GM21825 (cell line): ENCODE measurements around the gene INPP1.

Source experiments
- ATAC-seq: cut with Tn5 transposase; IDR thresholded peaks from one replicate; pipeline ENCODE4 v1.9.1; 2021; ENCODE audit warnings: mild to moderate bottlenecking, moderate library complexity; ENCODE audit not compliant: unreplicated experiment

Gene INPP1

DNA sequence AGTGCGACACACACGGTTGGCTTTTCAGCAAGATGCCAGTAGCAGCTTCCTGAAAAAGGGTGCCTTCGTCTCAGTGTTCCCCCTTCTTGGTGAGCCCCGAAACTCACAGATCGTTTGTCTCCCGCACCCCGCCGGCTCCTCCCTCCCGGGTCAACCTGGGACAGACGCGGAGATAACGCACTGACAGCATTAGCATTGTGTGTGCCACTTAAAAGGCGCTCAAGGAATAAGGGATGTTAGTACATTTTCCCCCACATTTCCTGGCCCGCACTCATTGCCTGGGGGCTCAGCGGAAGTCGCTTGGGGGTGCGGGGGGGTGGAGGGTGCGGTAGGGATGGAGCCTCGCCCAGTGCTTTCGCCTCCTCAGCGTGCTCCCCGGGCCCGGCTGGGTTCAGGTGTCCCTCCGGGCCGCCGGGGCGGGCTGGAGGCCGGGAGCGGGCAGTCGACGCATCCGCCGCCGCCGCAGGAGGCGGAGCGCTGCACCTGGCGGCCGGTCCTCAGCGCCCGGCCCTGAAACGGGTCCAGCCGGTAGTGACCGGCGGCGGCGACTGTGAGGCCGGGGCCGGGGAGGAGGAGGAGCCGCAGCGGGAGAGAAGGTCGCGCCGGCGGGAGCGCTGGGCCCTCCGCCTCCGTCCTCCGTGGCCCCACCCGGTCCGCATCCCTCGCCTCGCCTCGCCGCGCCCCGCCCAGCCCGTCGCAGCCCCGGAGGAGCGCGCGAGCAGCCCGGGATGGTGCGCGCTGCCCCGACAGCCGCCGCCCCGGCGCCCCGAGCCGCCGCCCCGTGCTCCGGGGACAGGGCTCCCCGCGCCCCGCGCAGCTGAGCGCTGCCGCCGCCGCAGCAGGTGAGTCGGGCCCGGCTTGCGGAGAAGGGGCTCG is 64.5 kb downstream of the INPP1 start, which contains the start of gene MFSD6:
TSS of gene MFSD6 (plus strand) at position 694 of the 876 bp plus-strand sequence. CDS start 27,675 bp downstream, outside the sequence.
- peak; percentile 54 for ATAC-seq

- ATAC-seq, result peak; percentile 68
Observed at GRCh38 chr2:190408538-190409271, 65.3 kb downstream of the INPP1 start.

DNA sequence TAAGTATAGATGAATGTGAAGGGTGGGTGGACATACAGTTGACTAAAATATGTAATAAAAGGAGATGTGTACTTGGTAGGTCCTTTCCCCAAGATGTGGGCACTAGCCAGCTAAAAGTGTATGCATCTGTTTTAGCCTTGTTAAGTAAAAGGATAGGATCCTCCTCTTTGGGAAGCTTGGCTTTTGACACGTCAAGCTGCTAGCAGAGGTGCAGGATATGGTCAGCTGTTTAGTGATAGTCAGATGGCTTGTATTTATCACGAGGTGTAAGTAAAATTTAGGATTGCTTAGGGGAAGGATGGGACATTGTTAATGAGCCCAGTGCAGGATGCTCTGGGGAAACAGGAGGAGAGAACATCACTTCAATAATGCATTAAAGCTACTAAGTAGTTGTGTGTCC is 66.2 kb downstream of the INPP1 start:
- ATAC-seq, result no peak

DNA sequence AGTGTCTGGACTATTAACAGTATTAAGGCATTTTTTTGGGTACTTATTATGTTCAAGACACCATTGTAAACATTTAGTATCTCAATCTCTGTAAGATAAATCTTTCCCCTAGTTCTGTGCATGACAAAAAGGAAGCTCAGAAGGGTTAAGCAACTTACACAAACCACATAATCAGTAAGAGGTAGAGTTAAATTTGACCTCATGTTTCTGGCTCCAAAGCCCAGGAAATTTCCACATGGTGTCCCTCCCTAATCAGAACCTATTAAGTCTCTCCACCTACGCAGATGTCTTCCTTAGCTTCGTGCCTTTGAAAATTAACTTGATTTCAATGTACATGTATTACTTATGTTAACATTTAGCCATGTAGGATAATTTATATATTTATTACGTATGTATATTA is 66.8 kb downstream of the INPP1 start:
- ATAC-seq, result no peak

DNA sequence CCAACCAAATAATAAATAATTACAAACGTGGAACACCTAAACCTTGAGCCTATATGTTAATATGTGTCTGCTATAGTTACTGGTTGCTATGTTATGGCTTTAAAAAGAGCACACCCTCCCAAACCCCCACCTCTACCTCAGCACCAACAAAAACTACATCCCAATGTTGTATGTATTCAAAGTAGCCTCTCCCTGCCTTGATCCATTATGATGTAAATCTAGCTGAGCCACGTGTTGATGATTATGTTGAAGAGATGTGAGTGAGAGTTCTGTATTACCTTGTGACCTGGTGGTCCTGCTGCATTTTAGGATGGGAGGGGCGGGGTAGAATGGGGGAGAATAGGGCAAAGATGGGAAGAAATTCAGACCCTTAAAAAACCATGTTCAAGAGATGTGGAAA is 69.6 kb downstream of the INPP1 start:
- ATAC-seq, result no peak

GRCh38 chr2:190413421-190413820 is 70.0 kb downstream of the INPP1 start:
- ATAC-seq, result no peak

GRCh38 chr2:190415251-190415650 is 71.9 kb downstream of the INPP1 start:
- no peak for ATAC-seq

DNA sequence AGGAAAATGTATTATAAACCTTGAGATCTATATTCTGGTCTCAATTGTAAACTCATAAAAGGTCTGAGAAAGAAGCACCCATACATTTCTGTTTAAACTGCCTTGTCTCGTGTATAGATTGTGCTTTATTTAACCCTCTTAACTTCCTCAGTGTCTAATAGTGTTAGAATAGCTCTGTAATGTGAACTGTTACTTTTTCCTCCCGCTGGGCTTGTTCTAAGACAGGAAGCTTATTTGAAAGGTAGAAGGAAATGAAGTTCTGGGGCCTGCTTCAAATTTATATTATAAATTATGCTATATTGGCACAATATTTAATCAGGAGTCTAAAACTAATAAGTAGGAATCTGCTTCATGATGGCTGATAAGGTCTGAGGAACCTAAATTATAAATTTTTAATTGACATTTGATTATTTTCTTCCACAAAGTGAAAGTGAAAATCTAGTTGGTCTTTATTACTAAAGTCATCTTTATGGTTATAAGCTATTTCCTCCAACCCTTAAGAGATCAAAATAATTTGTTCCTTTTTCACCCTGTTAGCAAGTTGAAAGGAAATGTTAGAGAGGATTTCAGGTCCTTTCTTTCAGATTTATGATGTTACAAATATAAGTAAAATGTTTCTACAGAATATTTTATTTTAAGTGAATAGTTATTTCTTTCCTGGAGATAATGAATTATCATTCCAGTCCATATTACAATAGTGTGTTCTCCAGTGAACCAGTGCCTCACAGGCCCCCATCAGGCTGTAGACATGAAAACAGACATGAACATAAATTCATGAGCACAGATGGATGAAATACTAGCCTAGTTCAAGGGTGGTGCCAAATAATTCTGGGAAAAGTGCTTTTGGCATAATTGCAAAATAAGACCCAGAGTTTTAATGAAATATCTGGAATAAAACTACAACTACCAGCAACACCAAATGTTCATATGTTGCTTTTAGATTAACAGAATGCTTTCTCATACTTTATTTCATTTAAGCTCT is 72.7 kb downstream of the INPP1 start:
- ATAC-seq, result peak; percentile 63

DNA sequence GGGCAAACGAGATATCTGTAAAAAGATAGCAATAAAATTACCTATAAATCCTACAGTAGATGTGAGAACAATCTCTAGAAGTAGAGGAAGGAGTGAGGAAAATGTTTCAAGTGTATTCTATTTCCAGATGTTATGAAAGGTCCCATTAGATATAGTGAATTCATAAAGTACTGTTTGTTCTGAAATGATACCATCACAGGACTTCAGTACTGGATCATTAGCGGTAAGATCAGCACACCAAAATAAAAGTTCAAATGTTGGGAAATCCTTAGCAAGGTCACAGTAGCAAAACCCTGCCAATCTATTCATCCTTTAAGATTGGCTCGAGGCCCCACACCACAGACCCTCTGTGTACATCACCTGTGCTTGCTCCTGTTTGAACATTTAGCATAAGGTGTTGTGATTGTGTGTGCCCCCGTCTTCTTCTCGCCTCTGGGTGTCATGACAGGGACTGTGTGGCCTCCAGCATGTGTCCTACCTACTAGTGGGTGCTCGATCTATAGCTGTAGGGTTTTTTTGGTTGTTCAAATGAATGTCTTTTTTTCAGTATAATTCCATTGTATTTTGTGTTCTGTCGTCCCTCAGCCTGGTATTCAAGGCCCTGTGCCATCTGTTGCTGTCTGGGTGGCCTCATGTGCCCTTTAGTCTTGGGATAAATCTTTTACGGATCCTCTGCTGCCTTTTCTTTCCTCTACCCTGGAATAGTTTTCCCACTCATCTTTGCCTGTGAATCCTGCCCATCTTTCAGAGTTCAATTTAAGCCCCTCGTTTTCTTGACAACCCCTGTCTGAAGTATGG is 73.9 kb downstream of the INPP1 start:
- ATAC-seq, result no peak

DNA sequence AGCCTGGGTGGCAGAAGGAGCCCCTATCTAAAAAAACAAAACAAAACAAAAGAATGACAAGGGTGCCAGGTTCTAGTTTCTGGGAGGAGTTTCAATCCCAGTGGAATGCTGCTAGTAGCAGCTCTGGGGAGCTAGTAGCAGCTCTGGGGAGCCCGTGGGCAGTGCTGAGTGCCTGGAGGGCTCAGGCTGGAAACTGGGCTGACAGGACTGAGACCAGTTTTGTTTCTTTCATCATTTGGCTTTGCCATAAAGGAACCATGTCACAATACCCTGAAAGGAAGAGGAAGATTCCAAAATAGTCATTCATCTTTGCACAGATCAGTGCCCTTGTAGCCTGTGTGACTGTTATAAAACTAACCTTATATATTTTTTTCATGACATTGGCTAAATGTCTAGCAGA is 75.3 kb downstream of the INPP1 start:
- ATAC-seq, result no peak

DNA sequence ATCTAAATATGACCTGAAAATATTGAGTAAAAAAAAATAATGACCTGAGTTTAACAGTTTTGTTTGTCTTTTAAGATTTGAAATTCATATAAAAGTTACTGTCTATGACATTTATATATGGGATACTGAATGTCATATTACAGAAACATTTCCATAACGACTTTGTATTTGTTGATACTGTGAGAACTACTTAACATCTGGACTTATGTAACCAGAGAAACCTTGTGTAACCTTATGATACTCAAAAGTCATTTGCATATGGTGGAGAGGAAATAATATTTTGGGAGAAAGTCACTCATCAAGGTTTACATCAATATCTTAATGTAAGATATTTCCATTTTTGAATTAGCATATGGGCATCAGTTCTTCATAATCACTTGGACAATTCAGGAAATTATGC is 77.4 kb downstream of the INPP1 start:
- no peak for ATAC-seq
